Activated T-helper 2 cell treated with anti-CD3 and anti-CD28 coated beads, Interferon-gamma antibody, Interleukin-2, Interleukin-4, amounts not matched to agents 10 μg/mL and 5 μg/mL and 100 μg/mL, durations not matched to agents 14 hours and 24 hours and 36 hours (primary cell): ENCODE measurements around the gene PPP2CA. TPM values are rescaled to one million over a fixed set of nuclear protein-coding genes. Genes with fewer than 3 reads are reported as not detected.
"Not testable (repeated sequence)": the region's sequence is repeated elsewhere in the genome, so short reads cannot be mapped to it uniquely, and the experiment has no call there.

Source experiments
- DNase-seq: peaks from one replicate; pipeline ENCODE4 v3.0.0; 2021; ENCODE audit warnings: low spot score
- H3K27ac Mint-ChIP-seq: one replicate; pipeline ENCODE4 v1.8.0; 2021; ENCODE audit warnings: mixed read lengths
- H3K27me3 Mint-ChIP-seq: one replicate; pipeline ENCODE4 v1.8.0; 2021; ENCODE audit warnings: low read depth, mixed read lengths
- H3K36me3 Mint-ChIP-seq: one replicate; pipeline ENCODE4 v1.8.0; 2021; ENCODE audit warnings: low read depth, mixed read lengths
- H3K4me1 Mint-ChIP-seq: one replicate; pipeline ENCODE4 v1.8.0; 2021; ENCODE audit warnings: low read depth, mixed read lengths
- H3K4me3 Mint-ChIP-seq: one replicate; pipeline ENCODE4 v1.8.0; 2021; ENCODE audit warnings: low read depth, mild to moderate bottlenecking, moderate library complexity, mixed read lengths
- H3K9me3 Mint-ChIP-seq: one replicate; pipeline ENCODE4 v1.8.0; 2021; ENCODE audit warnings: mixed read lengths
- intact Hi-C: fragments of 100-400 bp; cut with micrococcal nuclease; formaldehyde crosslinking; loops from one replicate; pipeline ENCODE4 v1.15.1; 2023
- total RNA-seq: library from RNA; stranded (reverse); gene quantifications from 2 replicates; pipeline ENCODE4 v1.2.3, GENCODE V29; 2022

Gene PPP2CA
- total RNA-seq, 1 donor from 2014 or later: 179 TPM

DNA sequence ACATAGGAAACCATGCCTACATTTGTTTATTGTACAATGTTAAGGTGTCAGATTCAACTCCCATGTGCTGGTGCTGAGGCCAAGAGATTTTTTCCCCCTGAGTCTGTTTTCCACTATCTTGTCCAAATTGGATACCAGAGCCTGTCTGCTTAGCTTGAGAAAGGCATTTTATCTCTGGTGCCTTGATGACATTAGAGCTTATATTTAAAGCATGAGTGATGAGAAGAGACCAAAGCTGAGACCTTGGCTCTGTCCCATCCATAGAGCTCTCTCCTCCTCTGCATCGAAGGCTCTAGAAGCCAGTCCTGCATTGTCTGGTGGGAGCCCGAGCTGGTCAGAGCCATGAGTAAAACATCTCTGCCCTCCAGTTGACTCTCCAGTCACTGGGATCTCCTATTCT lies 10.4 kb upstream of the PPP2CA start:
- no peak overlapping the region for H3K4me3 Mint-ChIP-seq
- H3K27ac Mint-ChIP-seq: no peak overlapping the region
- H3K36me3 Mint-ChIP-seq: no peaks in the 10 kb centered on the region
- intact Hi-C loops: no loop called here
- no peaks in the 10 kb centered on the region for H3K4me1 Mint-ChIP-seq
- H3K27me3 Mint-ChIP-seq: peaks cover 28% of the 10 kb centered on the region
- DNase-seq: no peak
- no peaks in the 10 kb centered on the region for H3K9me3 Mint-ChIP-seq

- Mint-ChIP-seq H3K36me3 (peaks cover 16% of the 10 kb centered on the region), H3K27ac (no peak overlapping the region), H3K4me1 (peaks cover 23% of the 10 kb centered on the region), H3K4me3 (no peak overlapping the region), H3K27me3 (no peaks in the 10 kb centered on the region), H3K9me3 (no peaks in the 10 kb centered on the region)
- DNase-seq: no peak
- intact Hi-C loops: loop anchor here (5.0 kb wide), 1 partner anchor 299 kb away; the partner anchor contains the start of gene JADE2
Measured at GRCh38 chr5:134228624-134229023, 2.8 kb upstream of the PPP2CA start.

GRCh38 chr5:134227776-134228175 lies 1.9 kb upstream of the PPP2CA start:
- Mint-ChIP-seq H3K36me3 (peaks cover 21% of the 10 kb centered on the region), H3K9me3 (no peaks in the 10 kb centered on the region), H3K4me1 (peaks cover 27% of the 10 kb centered on the region), H3K4me3 (peak overlapping the region; percentile 89), H3K27me3 (no peaks in the 10 kb centered on the region), H3K27ac (peak overlapping the region; percentile 98)
- DNase-seq: no peak
- intact Hi-C loops: loop anchor here (2.0 to 5.0 kb wide), 2 partner anchors 143 to 300 kb away; partner anchors contain the start of genes JADE2 and UBE2B

- intact Hi-C loops: loop anchor here (2.0 to 5.0 kb wide), 2 partner anchors 144 to 300 kb away; partner anchors contain the start of genes JADE2 and UBE2B
- H3K4me1 Mint-ChIP-seq: peaks cover 32% of the 10 kb centered on the region
- H3K4me3 Mint-ChIP-seq: peak overlapping the region; percentile 89
- H3K27me3 Mint-ChIP-seq: no peaks in the 10 kb centered on the region
- no peaks in the 10 kb centered on the region for H3K9me3 Mint-ChIP-seq
- no peak for DNase-seq
- peak overlapping the region; percentile 98 for H3K27ac Mint-ChIP-seq
- H3K36me3 Mint-ChIP-seq: peaks cover 26% of the 10 kb centered on the region
Measured at GRCh38 chr5:134227259-134227658, 1.4 kb upstream of the PPP2CA start.

GRCh38 chr5:134226441-134227192 lies 744 bp upstream of the PPP2CA start:
- Mint-ChIP-seq H3K4me1 (peaks cover 37% of the 10 kb centered on the region), H3K4me3 (peak overlapping the region; percentile 89), H3K36me3 (peaks cover 31% of the 10 kb centered on the region), H3K9me3 (no peaks in the 10 kb centered on the region), H3K27ac (peak overlapping the region; percentile 98), H3K27me3 (no peaks in the 10 kb centered on the region)
- intact Hi-C loops: loop anchor here (1.0 to 5.0 kb wide), 5 partner anchors 49 to 301 kb away; partner anchors contain the start of genes JADE2, UBE2B and VDAC1
- no peak for DNase-seq

GRCh38 chr5:134224888-134225779 lies 739 bp downstream of the PPP2CA start:
- peaks cover 44% of the 10 kb centered on the region for H3K36me3 Mint-ChIP-seq
- DNase-seq: peak; percentile 60
- H3K27me3 Mint-ChIP-seq: no peaks in the 10 kb centered on the region
- peak overlapping the region; percentile 98 for H3K27ac Mint-ChIP-seq
- no peaks in the 10 kb centered on the region for H3K9me3 Mint-ChIP-seq
- peaks cover 43% of the 10 kb centered on the region for H3K4me1 Mint-ChIP-seq
- peak overlapping the region; percentile 89 for H3K4me3 Mint-ChIP-seq
- intact Hi-C loops: loop anchor here (5.0 kb wide), 1 partner anchor 302 kb away; the partner anchor contains the start of gene JADE2

DNA sequence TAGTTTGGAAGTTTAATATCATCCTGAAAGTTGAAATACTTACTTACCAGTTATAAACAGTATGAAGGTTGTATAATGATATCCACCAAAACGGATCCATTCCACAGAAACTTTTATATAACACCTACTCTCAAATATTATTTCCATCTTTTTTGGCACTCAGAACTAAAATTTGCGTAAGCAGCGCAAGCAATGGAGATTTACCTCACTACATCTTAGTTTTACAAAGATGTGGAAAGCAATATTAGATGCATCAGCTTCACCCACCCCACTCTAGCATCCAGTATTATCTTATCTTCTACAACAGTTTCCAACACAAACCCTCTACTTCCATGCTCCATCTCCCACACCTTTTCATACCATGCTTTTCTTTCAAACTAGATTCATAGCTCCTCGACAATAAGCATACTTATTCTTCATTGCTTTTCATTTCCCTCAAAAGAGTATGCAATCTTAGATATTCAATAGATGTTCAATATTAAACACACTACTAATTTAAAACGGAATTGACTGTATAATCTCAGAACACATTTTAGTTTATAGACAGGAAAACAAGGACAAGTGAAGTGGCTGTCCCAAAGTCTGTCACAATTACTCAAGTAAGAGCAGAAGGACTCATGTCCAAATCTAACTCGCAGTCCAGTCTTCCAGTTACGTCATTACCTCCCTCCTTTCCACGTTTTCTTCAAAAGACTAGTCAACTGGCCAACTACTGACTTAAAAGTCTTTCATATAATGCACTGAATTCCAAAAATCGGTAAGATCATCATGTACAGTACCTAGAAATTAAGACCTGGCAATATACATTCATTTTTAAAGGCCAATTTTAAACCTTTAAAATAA lies 2.2 kb downstream of the PPP2CA start:
- H3K36me3 Mint-ChIP-seq: peaks cover 52% of the 10 kb centered on the region
- H3K4me1 Mint-ChIP-seq: peaks cover 51% of the 10 kb centered on the region
- H3K27me3 Mint-ChIP-seq: no peaks in the 10 kb centered on the region
- H3K4me3 Mint-ChIP-seq: peak overlapping the region; percentile 89
- no peak for DNase-seq
- peak overlapping the region; percentile 59 for H3K27ac Mint-ChIP-seq
- H3K9me3 Mint-ChIP-seq: no peaks in the 10 kb centered on the region
- intact Hi-C loops: no loop called here

DNA sequence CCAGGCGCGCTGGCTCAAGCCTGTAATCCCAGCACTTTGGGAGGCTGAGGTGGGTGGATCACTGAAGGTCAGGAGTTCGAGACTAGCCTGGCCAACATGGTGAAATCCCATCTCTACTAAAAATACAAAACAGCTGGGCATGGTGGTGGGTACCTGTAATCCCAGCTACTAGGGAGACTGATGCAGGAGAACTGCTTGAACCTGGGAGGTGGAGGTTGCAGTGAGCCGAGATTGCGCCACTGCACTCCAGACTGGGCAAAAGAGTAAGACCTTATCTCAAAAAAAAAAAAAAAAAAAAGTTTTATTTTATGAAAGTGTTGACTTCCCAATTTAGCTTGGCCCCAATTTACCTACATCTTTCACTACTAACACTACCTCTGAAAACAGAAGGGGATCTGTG lies 4.2 kb downstream of the PPP2CA start:
- DNase-seq, H3K9me3 Mint-ChIP-seq, H3K27me3 Mint-ChIP-seq, H3K4me3 Mint-ChIP-seq, intact Hi-C loops: not testable (repeated sequence)
- H3K27ac Mint-ChIP-seq: peak overlapping the region; percentile 31
- peaks cover 47% of the 10 kb centered on the region for H3K4me1 Mint-ChIP-seq
- peaks cover 60% of the 10 kb centered on the region for H3K36me3 Mint-ChIP-seq

GRCh38 chr5:134215757-134216156 lies 10.1 kb downstream of the PPP2CA start:
- intact Hi-C loops: no loop called here
- Mint-ChIP-seq H3K27ac (no peak overlapping the region), H3K4me3 (no peak overlapping the region), H3K9me3 (no peaks in the 10 kb centered on the region), H3K4me1 (peaks cover 27% of the 10 kb centered on the region), H3K36me3 (peaks cover 52% of the 10 kb centered on the region), H3K27me3 (no peaks in the 10 kb centered on the region)
- no peak for DNase-seq

DNA sequence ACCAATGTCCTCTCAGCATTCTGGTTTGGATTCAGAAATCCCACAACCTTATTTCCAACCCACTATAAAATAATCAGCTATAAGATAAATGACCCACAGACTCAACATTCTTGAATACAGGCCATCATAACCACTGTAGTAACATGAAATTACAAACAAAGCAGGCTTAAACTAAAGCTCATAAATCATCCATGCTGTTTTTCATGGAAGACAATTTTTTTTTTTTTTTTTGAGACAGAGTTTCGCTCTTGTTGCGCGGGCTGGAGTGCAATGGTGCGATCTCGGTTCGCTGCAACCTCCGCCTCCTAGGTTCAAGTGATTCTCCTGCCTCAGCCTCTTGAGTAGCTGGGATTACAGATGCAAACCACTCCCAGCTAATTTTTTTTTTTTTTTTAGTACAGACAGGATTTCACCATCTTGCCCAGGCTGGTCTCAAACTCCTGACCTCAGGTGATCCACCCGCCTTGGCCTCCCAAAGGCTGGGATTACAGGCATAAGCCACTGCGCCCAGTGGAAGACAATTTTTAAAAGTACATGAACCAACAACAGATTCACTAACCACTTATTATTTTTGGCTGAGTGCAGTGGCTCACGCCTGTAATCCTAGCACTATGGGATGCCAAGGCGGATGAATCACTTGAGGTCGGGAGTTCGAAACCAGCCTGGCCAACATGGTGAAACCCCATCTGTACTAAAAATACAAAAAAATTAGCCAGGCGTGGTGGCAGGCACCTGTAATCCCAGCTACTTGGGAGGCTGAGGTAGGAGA lies 14.4 kb downstream of the PPP2CA start:
- H3K27me3 Mint-ChIP-seq, H3K9me3 Mint-ChIP-seq, intact Hi-C loops, DNase-seq, H3K4me3 Mint-ChIP-seq, H3K27ac Mint-ChIP-seq: not testable (repeated sequence)
- H3K36me3 Mint-ChIP-seq: peaks cover 28% of the 10 kb centered on the region
- peaks cover 17% of the 10 kb centered on the region for H3K4me1 Mint-ChIP-seq

DNA sequence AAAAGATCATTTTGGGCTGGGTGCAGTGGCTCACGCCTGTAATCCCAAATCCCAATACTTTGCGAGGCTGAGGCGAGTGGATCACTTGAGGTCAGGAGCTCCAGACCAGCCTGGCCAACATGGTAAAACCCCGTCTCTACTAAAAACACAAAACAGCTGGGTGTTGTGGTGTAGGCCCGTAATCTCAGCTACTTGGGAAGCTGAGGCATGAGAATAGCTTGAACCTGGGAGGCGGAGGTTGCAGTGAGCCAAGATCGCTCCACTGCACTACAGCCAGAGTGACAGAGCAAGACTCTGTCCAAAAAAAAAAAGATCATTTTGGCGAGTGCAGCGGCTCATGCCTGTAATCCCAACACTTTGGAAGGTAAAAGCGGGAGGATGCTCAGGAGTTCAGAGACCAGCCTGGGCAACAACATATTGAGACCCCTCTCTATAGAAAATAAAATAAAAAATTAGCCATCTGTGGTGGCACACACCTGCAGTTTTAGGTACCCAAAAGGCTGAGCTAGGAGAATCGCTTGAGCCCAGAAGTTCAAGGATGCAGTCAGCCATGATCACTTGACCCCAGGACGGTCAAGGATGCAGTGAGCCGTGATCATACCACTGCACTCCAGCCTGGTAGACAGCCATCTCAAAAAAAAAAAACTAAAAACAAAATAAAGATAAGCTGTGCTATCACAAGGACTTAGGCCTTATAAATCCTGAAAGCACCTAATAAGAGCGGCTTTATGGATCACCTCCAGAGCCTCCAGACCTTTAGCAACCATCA lies 16.2 kb downstream of the PPP2CA start:
- H3K36me3 Mint-ChIP-seq: peaks cover 38% of the 10 kb centered on the region
- H3K9me3 Mint-ChIP-seq: no peaks in the 10 kb centered on the region
- intact Hi-C loops: no loop called here
- DNase-seq: no peak
- H3K4me3 Mint-ChIP-seq: no peak overlapping the region
- H3K27me3 Mint-ChIP-seq: no peaks in the 10 kb centered on the region
- no peak overlapping the region for H3K27ac Mint-ChIP-seq
- peaks cover 17% of the 10 kb centered on the region for H3K4me1 Mint-ChIP-seq
